ENCODE results near the gene MYH1. TPM values are rescaled to one million over a fixed set of nuclear protein-coding genes. Genes with fewer than 3 reads are reported as not detected.

MYH1 gene
- total and polyA plus RNA-seq, 2 experiments from 2014 or later, result 0.10 to 0.11 TPM

DNA sequence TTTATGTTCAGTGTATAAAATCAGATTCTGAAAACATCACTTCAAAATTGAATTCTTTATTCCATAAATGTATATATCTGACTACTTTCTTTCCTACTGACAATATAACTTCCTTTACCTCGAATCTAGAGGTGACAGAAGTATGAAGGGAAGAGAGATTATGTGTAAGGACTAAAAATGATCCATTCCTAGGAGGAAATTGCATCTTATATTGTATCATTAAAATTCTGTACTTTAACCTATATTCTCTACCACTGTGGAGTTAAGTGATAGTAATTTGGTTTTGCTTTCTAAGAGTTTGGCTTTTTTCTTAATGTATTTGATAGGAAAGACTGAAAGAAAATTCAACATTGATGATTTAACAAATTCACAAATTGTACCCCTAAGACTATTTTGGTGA, 60.4 kb downstream of the MYH1 start:
- no peaks in the 10 kb centered on the region for H3K9me3 ChIP-seq (ENCODE audit: low read depth)
- no peak overlapping the region for H3K4me3 ChIP-seq
- H3K79me2 ChIP-seq (ENCODE audit: insufficient read depth), result no peaks in the 10 kb centered on the region
- no peak overlapping the region for H3K27ac ChIP-seq
- H4K20me1 ChIP-seq (ENCODE audit: insufficient read depth), result no peaks in the 10 kb centered on the region
- WGBS, 2 experiments (ENCODE audit: low coverage in 1 of 2, low lambda C conversion rate in 2 of 2, missing lambda C conversion rate in 2 of 2), result 0% methylated on average over 1 of the region's 1 CpG
- H3F3A ChIP-seq (ENCODE audit: insufficient read depth), result no peaks in the 10 kb centered on the region
- H2AFZ ChIP-seq, result no peak overlapping the region
- DNase-seq, result no peak
- in situ Hi-C loops (cut with MboI), result no loop called here
- H3K4me1 ChIP-seq (ENCODE audit: insufficient read depth), result no peaks in the 10 kb centered on the region
- peaks cover 5% of the 10 kb centered on the region; the same call in 1 of the 2 replicates for H3K27me3 ChIP-seq (replicated peaks; ENCODE audit: insufficient read depth)
- H3K9me2 ChIP-seq (ENCODE audit: insufficient read depth), result no peaks in the 10 kb centered on the region
- H3K4me2 ChIP-seq (ENCODE audit: unreplicated experiment), result no peak overlapping the region
- TF ChIP-seq EZH2phosphoT487 (IDR thresholded peaks at IDR 0.05; ENCODE audit: insufficient read depth, low read depth) (no peak), EZH2 (IDR thresholded peaks at IDR 0.05; ENCODE audit: insufficient read depth, poor library complexity, severe bottlenecking) (no peak)
- no peaks in the 10 kb centered on the region for H3K36me3 ChIP-seq (ENCODE audit: low read depth)
- H3K9ac ChIP-seq, result no peak overlapping the region

DNA sequence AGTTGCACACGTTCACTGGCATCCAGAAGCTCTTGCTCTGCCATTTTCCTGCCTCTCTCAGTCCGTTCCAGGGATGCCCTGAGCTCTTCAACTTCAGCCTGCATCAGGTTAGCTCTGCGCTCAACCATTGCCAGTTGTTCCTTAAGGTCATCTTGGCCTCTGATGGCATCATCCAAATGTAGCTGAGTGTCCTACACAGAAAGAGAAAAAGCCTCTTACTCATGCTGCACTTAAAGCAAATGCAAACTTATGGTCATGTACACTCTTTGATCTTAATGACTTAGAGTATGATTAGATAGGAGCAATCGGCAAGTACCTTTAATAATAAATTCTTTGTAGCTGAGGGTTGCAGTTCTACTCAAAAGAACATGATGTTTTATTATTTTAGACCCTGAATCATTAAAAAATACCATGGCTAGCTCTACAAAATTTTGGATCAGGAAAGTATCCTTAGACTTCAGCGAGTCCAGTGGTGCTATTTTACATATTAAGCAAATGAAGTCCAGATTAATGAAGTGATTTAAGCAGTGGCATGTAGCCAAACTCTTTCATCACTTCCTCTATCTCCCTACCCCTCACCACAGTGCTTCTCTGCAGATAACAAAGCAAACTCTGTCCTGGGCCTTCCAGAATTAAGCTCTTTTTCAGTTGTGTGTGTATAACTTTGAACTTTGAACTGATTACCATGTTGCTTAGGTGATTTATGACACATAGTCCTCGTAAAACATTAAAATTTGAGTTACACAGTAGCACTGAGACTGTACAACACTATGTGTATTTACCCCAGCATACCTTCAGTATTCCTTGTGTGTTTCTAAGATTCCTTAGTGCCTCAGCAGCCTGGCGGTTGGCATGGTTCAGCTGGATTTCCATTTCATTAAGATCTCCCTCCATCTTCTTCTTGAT, 71.1 kb downstream of the MYH1 start:
- no peaks in the 10 kb centered on the region for H3K4me1 ChIP-seq (ENCODE audit: insufficient read depth)
- no peaks in the 10 kb centered on the region for H3K9me2 ChIP-seq (ENCODE audit: insufficient read depth)
- H3K27me3 ChIP-seq (replicated peaks; ENCODE audit: insufficient read depth), result peaks cover 16% of the 10 kb centered on the region; the same call in 1 of the 2 replicates
- no peak overlapping the region for H3K4me3 ChIP-seq
- no peaks in the 10 kb centered on the region for H4K20me1 ChIP-seq (ENCODE audit: insufficient read depth)
- H3K36me3 ChIP-seq (ENCODE audit: low read depth), result no peaks in the 10 kb centered on the region
- in situ Hi-C loops (cut with MboI), result no loop called here
- H3K9ac ChIP-seq, result no peak overlapping the region
- no peak for DNase-seq
- no peaks in the 10 kb centered on the region for H3F3A ChIP-seq (ENCODE audit: insufficient read depth)
- WGBS, 2 experiments (ENCODE audit: low coverage in 1 of 2, low lambda C conversion rate in 2 of 2, missing lambda C conversion rate in 2 of 2), result 28 to 29% methylated on average over 7 of the region's 7 CpGs
- no peaks in the 10 kb centered on the region for H3K79me2 ChIP-seq (ENCODE audit: insufficient read depth)
- TF ChIP-seq EZH2phosphoT487 (IDR thresholded peaks at IDR 0.05; ENCODE audit: insufficient read depth, low read depth), result no peak
- TF ChIP-seq EZH2 (IDR thresholded peaks at IDR 0.05; ENCODE audit: insufficient read depth, poor library complexity, severe bottlenecking), result no peak
- H3K4me2 ChIP-seq (ENCODE audit: unreplicated experiment), result no peak overlapping the region
- no peak overlapping the region for H2AFZ ChIP-seq
- no peaks in the 10 kb centered on the region for H3K9me3 ChIP-seq (ENCODE audit: low read depth)
- H3K27ac ChIP-seq, result no peak overlapping the region

Other genes with a start within 250 kb of the MYH1 start
- not detected in 2 replicates for gene MYH13, start 145.5 kb downstream of the MYH1 start, total RNA-seq (2014; rRNA removed; shearing (Covaris generic))
- gene MYH13, start 145.5 kb downstream of the MYH1 start, polyA plus RNA-seq (2016; fragmentation: Nextera tagmentation; extraction: Ambion mirVana), result 0.03 TPM in 1 of 2 replicates, not detected in the other
- not detected in 2 replicates for gene MYH8, start 96.6 kb downstream of the MYH1 start, total RNA-seq (2014; rRNA removed; shearing (Covaris generic))
- gene MYH8, start 96.6 kb downstream of the MYH1 start, polyA plus RNA-seq (2016; fragmentation: Nextera tagmentation; extraction: Ambion mirVana), result not detected in 2 replicates
- not detected in 2 replicates for gene MYH4, start 49.0 kb downstream of the MYH1 start, total RNA-seq (2014; rRNA removed; shearing (Covaris generic))
- gene MYH4, start 49.0 kb downstream of the MYH1 start, polyA plus RNA-seq (2016; fragmentation: Nextera tagmentation; extraction: Ambion mirVana), result not detected in 2 replicates
- gene MYH2, start 31.1 kb upstream of the MYH1 start, total RNA-seq (2014; rRNA removed; shearing (Covaris generic)), result 0.65 and 1.5 TPM in 2 replicates
- 0.32 and 0.59 TPM in 2 replicates for gene MYH2, start 31.1 kb upstream of the MYH1 start, polyA plus RNA-seq (2016; fragmentation: Nextera tagmentation; extraction: Ambion mirVana)
- 1.1 and 3.1 TPM in 2 replicates for gene MYH3, start 138.8 kb upstream of the MYH1 start, total RNA-seq (2014; rRNA removed; shearing (Covaris generic))
- 0.26 TPM in 1 of 2 replicates, not detected in the other for gene MYH3, start 138.8 kb upstream of the MYH1 start, polyA plus RNA-seq (2016; fragmentation: Nextera tagmentation; extraction: Ambion mirVana)
- 25.6 and 51.1 TPM in 2 replicates for gene SCO1, start 179.0 kb upstream of the MYH1 start, total RNA-seq (2014; rRNA removed; shearing (Covaris generic))
- 40.4 and 40.5 TPM in 2 replicates for gene SCO1, start 179.0 kb upstream of the MYH1 start, polyA plus RNA-seq (2016; fragmentation: Nextera tagmentation; extraction: Ambion mirVana)
- 8.6 and 16.1 TPM in 2 replicates for gene ADPRM, start 179.1 kb upstream of the MYH1 start, total RNA-seq (2014; rRNA removed; shearing (Covaris generic))
- gene ADPRM, start 179.1 kb upstream of the MYH1 start, polyA plus RNA-seq (2016; fragmentation: Nextera tagmentation; extraction: Ambion mirVana), result 14.3 and 15.4 TPM in 2 replicates
- 0.54 and 5.6 TPM in 2 replicates for gene TMEM220, start 211.5 kb upstream of the MYH1 start, total RNA-seq (2014; rRNA removed; shearing (Covaris generic))
- 8.0 and 9.5 TPM in 2 replicates for gene TMEM220, start 211.5 kb upstream of the MYH1 start, polyA plus RNA-seq (2016; fragmentation: Nextera tagmentation; extraction: Ambion mirVana)

Data from GM23248 (cell line).